GM18858 (cell line): Measurements from ENCODE around the gene PRDX6.
"Not testable (repeated sequence)": the region's sequence is repeated elsewhere in the genome, so short reads cannot be mapped to it uniquely, and the experiment has no call there.

Experiments
- ATAC-seq: cut with Tn5 transposase; IDR thresholded peaks from one replicate; pipeline ENCODE4 v1.9.1; 2021; ENCODE audit not compliant: unreplicated experiment

PRDX6 gene

GRCh38 chr1:173495609-173496267 is 18.6 kb downstream of the PRDX6 start:
- no peak for ATAC-seq

- no peak for ATAC-seq
Observed at GRCh38 chr1:173496757-173497320, 19.7 kb downstream of the PRDX6 start.

GRCh38 chr1:173499729-173500128 is 22.6 kb downstream of the PRDX6 start:
- no peak for ATAC-seq

GRCh38 chr1:173502104-173502503 is 25.0 kb downstream of the PRDX6 start:
- no peak for ATAC-seq

GRCh38 chr1:173503391-173503790 is 26.3 kb downstream of the PRDX6 start:
- no peak for ATAC-seq

GRCh38 chr1:173504268-173504667 is 27.1 kb downstream of the PRDX6 start:
- ATAC-seq: no peak

GRCh38 chr1:173505391-173505790 is 28.3 kb downstream of the PRDX6 start:
- no peak for ATAC-seq

GRCh38 chr1:173506437-173506836 is 29.3 kb downstream of the PRDX6 start:
- ATAC-seq: no peak

- no peak for ATAC-seq
Observed at GRCh38 chr1:173507205-173507846, 30.2 kb downstream of the PRDX6 start.

GRCh38 chr1:173507847-173508209 is 30.7 kb downstream of the PRDX6 start:
- no peak for ATAC-seq

- no peak for ATAC-seq
Observed at GRCh38 chr1:173508541-173508940, 31.4 kb downstream of the PRDX6 start.

- no peak for ATAC-seq
Observed at GRCh38 chr1:173509797-173510196, 32.7 kb downstream of the PRDX6 start.

- not testable (repeated sequence) for ATAC-seq
Observed at GRCh38 chr1:173514503-173514902, 37.4 kb downstream of the PRDX6 start.

- no peak for ATAC-seq
Observed at GRCh38 chr1:173520799-173521198, 43.7 kb downstream of the PRDX6 start.

- ATAC-seq: no peak
Observed at GRCh38 chr1:173523329-173523728, 46.2 kb downstream of the PRDX6 start.

GRCh38 chr1:173525926-173526325 is 48.8 kb downstream of the PRDX6 start:
- ATAC-seq: no peak

GRCh38 chr1:173527151-173527826 is 50.2 kb downstream of the PRDX6 start:
- ATAC-seq: no peak

GRCh38 chr1:173529106-173529505 is 52.0 kb downstream of the PRDX6 start:
- ATAC-seq: no peak

- ATAC-seq: no peak
Observed at GRCh38 chr1:173530795-173531693, 53.9 kb downstream of the PRDX6 start.

- ATAC-seq: no peak
Observed at GRCh38 chr1:173532237-173532636, 55.1 kb downstream of the PRDX6 start.

GRCh38 chr1:173536223-173536622 is 59.1 kb downstream of the PRDX6 start:
- ATAC-seq: no peak
